Lower leg skin (tissue), 4 donors: ENCODE results near the gene MAN2A2. TPM values are rescaled to one million over a fixed set of nuclear protein-coding genes. Genes with fewer than 3 reads are reported as not detected.

Experiments
- DNase-seq, 2 donors: peaks; one replicate each; pipeline ENCODE4 v3.0.0-alpha.2; 2019; ENCODE audit warnings: low spot score in 2 of 2
- H3K4me3 ChIP-seq: fragments of 200-600 bp; sonication (generic); 2 replicates; pipeline ENCODE4 v1.5.1; 2017; ENCODE audit warnings: mild to moderate bottlenecking, low read depth; ENCODE audit not compliant: poor library complexity, severe bottlenecking
- POLR2A ChIP-seq, 2 donors: fragments of 450-650 bp; IDR thresholded peaks; one replicate each; pipeline ENCODE4 v1.6.1; 2016 to 2017; ENCODE audit warnings: antibody characterized with exemption in 2 of 2, mild to moderate bottlenecking in 1 of 2, moderate library complexity in 1 of 2
- WGBS, 2 donors: methylation state at CpG; one replicate each; pipeline ENCODE4 v1.1.5; 2018; 5-methylcytosine and 5-hydroxymethylcytosine counted together
- intact Hi-C: fragments of 100-400 bp; cut with DNase I; formaldehyde crosslinking; loops from one replicate; pipeline ENCODE4 v1.15.0; 2023; ENCODE audit warnings: low total_unique reads
- total RNA-seq, 4 donors: library from RNA; depleted of rRNA; stranded (reverse); fragments of >200 nt; gene quantifications; one replicate each; pipeline ENCODE4 v1.1.0, GENCODE V29; 2016
- TF ChIP-seq, protein P1 (sequence below), 3 donors: fragments of 450-650 bp; IDR thresholded peaks; one replicate each; pipeline ENCODE4 v1.5.1; 2016; ENCODE audit warnings: antibody characterized with exemption in 3 of 3, mild to moderate bottlenecking in 3 of 3, moderate library complexity in 2 of 3

Gene MAN2A2
- total RNA-seq, 4 donors from 2014 or later: 21.8 to 43.5 (median 27.4) TPM

DNA sequence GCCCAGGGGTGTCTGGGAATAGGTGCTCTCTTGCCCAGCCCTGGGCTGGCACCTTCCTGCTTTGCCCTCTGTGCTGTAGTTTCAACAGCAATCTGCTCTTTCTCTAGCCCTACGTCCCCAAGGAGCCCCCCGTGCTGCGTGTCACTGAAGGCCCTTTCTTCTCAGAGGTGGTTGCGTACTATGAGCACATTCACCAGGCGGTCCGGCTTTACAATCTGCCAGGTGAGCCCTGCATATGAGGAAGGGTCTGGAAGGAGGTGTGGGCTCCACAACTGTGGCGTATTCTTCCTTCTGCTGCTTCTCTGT is 9.6 kb downstream of the MAN2A2 start:
- TF ChIP-seq POLR2A (IDR thresholded peaks at IDR 0.05): no peak
- TF ChIP-seq, protein P1, sequence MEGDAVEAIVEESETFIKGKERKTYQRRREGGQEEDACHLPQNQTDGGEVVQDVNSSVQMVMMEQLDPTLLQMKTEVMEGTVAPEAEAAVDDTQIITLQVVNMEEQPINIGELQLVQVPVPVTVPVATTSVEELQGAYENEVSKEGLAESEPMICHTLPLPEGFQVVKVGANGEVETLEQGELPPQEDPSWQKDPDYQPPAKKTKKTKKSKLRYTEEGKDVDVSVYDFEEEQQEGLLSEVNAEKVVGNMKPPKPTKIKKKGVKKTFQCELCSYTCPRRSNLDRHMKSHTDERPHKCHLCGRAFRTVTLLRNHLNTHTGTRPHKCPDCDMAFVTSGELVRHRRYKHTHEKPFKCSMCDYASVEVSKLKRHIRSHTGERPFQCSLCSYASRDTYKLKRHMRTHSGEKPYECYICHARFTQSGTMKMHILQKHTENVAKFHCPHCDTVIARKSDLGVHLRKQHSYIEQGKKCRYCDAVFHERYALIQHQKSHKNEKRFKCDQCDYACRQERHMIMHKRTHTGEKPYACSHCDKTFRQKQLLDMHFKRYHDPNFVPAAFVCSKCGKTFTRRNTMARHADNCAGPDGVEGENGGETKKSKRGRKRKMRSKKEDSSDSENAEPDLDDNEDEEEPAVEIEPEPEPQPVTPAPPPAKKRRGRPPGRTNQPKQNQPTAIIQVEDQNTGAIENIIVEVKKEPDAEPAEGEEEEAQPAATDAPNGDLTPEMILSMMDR (IDR thresholded peaks at IDR 0.05): no peak
- no peak overlapping the region for H3K4me3 ChIP-seq
- WGBS, 2 donors: 93 to 97% methylated on average over 7 of the region's 7 CpGs
- intact Hi-C loops: no loop called here
- DNase-seq: no peak

DNA sequence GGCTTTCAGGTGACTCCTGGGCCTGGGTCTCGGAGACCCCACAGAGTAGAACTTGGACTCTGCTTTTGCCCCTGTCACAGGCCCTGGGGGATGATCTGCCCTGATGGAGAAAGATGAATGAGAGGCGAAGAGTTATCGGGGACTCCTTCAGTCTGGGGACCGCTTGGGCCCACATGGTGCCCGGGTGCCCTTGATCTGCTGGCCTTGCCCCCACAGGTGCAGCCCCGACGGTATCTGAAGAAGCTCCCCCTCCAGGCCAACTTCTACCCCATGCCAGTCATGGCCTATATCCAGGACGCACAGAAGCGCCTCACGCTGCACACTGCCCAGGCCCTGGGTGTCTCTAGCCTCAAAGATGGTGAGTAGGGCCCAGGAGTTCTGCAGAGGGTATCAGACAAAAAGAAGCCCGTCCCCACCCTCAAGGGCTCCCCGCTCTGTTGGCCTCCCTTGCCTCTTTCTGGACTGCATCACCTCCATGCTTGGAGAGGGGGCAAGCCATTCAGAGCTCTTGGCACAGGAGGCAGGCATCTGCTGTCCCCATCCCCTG is 10.4 kb downstream of the MAN2A2 start:
- intact Hi-C loops: no loop called here
- WGBS, 2 donors: 92 to 95% methylated on average over 12 of the region's 12 CpGs

DNA sequence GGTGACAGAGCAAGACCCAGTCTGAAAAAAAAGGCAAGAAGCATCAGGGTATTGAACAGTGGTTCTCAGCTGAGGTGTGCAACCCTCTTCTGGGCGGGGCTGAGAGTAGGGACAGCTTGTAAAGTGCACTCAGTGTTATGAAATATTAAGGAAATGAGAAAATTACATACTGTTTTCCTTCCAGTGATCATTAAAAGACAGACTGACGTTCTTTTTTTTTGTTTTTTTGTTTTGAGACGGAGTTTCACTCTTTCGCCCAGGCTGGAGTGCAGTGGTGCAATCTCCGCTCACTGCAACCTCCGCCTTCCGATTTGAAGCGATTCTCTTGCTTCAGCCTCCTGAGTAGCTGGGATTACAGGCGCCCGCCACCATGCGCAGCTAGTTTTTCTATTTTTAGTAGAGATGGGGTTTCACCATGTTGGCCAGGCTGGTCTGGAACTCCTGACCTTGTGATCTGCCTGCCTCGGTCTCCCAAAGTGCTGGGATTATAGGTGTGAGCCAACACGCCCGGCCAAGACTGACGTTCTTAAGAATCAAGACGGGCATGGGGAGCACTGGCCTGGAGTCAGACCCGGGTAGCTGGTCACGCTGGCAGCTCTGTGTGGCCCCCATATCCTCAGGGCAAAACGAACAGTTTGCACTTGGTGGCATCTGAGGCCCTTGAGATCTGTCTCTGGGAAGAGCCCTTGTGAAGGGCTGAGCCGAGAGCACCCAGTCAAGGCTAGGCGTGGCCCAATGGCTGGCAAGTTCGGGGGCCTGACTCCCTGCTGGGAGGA is 11.4 kb downstream of the MAN2A2 start:
- DNase-seq: no peak
- 89% methylated on average over 22 of the region's 22 CpGs for WGBS, 2 donors
- intact Hi-C loops: no loop called here
- no peak overlapping the region for H3K4me3 ChIP-seq
- no peak for TF ChIP-seq POLR2A (IDR thresholded peaks at IDR 0.05)
- TF ChIP-seq, protein P1 (IDR thresholded peaks at IDR 0.05): no peak

More for the DNA sequence above, 10.4 kb downstream of the MAN2A2 start:
- no peak for TF ChIP-seq POLR2A (IDR thresholded peaks at IDR 0.05)
- TF ChIP-seq, protein P1 (IDR thresholded peaks at IDR 0.05): no peak
- DNase-seq: no peak
- H3K4me3 ChIP-seq: no peak overlapping the region

DNA sequence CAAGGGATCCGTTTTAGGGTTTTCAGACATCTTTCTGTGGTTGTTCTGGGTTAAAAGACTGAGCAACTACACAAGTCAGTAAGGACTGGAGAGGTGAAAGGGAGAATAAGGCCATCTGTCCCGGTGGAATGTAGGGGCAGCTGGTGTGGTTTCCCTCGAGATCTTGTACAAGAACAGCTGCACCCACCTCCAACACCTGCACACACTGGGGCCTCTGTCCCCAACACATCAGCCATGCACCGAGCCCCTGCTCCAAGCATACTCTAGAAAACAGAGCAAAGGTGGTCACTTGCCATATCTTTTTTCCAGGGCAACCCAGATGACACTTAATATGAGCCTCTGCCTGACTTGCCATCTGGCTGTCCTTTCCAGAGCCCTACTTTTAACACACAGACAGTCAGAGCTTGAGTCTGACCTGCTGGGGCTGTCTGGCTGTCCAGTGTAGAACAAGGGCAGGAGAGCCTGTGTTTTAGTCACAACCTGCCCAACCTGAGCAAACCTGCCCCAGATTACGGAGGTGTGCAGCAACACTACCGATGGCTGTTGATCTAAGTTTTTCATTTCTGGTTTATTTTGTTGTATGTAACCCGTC is 12.2 kb downstream of the MAN2A2 start:
- no peak for DNase-seq
- intact Hi-C loops: no loop called here
- no peak overlapping the region for H3K4me3 ChIP-seq
- TF ChIP-seq, protein P1 (IDR thresholded peaks at IDR 0.05): no peak
- no peak for TF ChIP-seq POLR2A (IDR thresholded peaks at IDR 0.05)
- WGBS, 2 donors: 82% methylated on average over 7 of the region's 7 CpGs

DNA sequence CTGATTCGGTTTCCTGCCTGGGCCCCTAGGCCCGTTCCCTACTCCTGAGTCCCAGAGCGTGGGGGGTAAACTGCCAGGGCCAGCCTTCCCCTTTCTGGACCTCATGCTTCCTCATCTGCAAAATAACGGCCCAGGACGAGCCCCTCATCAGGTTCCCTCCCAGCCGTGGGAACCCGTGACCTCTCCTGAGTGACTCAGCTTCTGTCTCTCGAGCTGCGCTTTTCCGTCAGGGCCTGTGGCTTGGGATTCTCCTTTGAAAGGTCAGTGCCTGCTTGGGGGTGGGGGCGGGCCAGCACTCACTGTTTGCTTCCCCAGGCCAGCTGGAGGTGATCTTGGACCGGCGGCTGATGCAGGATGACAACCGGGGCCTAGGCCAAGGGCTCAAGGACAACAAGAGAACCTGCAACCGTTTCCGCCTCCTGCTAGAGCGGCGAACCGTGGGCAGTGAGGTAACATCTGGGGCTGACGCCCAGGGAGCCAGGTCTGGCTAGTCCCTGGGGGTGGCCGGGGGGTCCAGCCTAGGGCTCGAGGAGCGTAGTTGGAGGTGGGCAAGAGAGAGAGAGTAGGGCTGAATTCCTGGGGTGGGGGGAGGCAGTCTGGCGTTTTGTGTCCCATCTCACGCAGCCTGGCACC is 12.8 kb downstream of the MAN2A2 start:
- no peak overlapping the region for H3K4me3 ChIP-seq
- intact Hi-C loops: no loop called here

More for the DNA sequence above, 12.8 kb downstream of the MAN2A2 start:
- WGBS, 2 donors: 81 to 87% methylated on average over 24 to 25 of the region's 25 CpGs
- TF ChIP-seq, protein P1 (IDR thresholded peaks at IDR 0.05): no peak
- no peak for TF ChIP-seq POLR2A (IDR thresholded peaks at IDR 0.05)
- DNase-seq: peak; percentile 51 to 91
